B cell (primary cell): ENCODE data around the gene STXBP6. TPM values are rescaled to one million over a fixed set of nuclear protein-coding genes. Genes with fewer than 3 reads are reported as not detected.

Experiments used
- ATAC-seq: fragments of 200-7000 bp; cut with Tn5 transposase; one replicate; pipeline ENCODE4 v1.10.0; 2021; ENCODE audit warnings: low read depth, mild to moderate bottlenecking, moderate number of reproducible peaks, moderate library complexity
- CTCF ChIA-PET: fragments of 350-600 bp; sonication (Branson Sonifier 250); formaldehyde crosslinking; loops from one replicate; lab custom pipeline; 2021; ENCODE audit warnings: antibody characterized with exemption, inconsistent platforms; lab: Charles Lee
- POLR2A ChIA-PET: fragments of 350-600 bp; sonication (Branson Sonifier 250); formaldehyde crosslinking; loops from one replicate; lab custom pipeline; 2021; ENCODE audit warnings: antibody characterized with exemption; lab: Charles Lee
- DNase-seq: peaks from one replicate; pipeline ENCODE4 v3.0.0; 2013
- H2AFZ ChIP-seq: 2 replicates; pipeline ENCODE4 v1.6.1; 2012; ENCODE audit warnings: mild to moderate bottlenecking, low read depth, low read length; ENCODE audit not compliant: insufficient read depth, poor library complexity, severe bottlenecking
- H3K27ac ChIP-seq, 2 donors: 1 replicate in 1 of 2; 2 replicates in 1 of 2; pipeline ENCODE4 v1.5.1; 2012 to 2013; ENCODE audit warnings: low read length in 2 of 2, mild to moderate bottlenecking in 2 of 2, moderate library complexity in 1 of 2
- H3K27me3 ChIP-seq, 4 experiments: fragments of 200-600 bp in 1 of 4; sonication (generic) in 1 of 4; replicated peaks in 1 of 4; 1 replicate in 2 of 4; 2 replicates in 2 of 4; pipeline versions ENCODE4 v1.6.1 to v1.7.0; 2013 to 2016; ENCODE audit warnings: low read length in 3 of 4, mild to moderate bottlenecking in 2 of 4, mixed read lengths in 1 of 4, moderate library complexity in 1 of 4; ENCODE audit not compliant: insufficient read depth in 4 of 4, control insufficient read depth in 3 of 4; ENCODE audit errors: control extremely low read depth in 1 of 4
- H3K36me3 ChIP-seq, 2 experiments: replicated peaks in 1 of 2; 1 replicate in 1 of 2; 2 replicates in 1 of 2; pipeline versions ENCODE4 v1.6.1 to v1.7.1; 2013; ENCODE audit warnings: low read length in 1 of 2; ENCODE audit not compliant: insufficient read depth in 2 of 2, control insufficient read depth in 1 of 2; ENCODE audit errors: control extremely low read depth in 1 of 2, extremely low read depth in 1 of 2
- H3K4me1 ChIP-seq, 2 donors: fragments of 200-600 bp in 1 of 2; sonication (generic) in 1 of 2; 1 replicate in 1 of 2; 2 replicates in 1 of 2; pipeline versions ENCODE4 v1.5.1 to v1.6.1; 2013 to 2017; ENCODE audit warnings: low read length in 2 of 2; ENCODE audit not compliant: control insufficient read depth in 2 of 2, insufficient read depth in 2 of 2
- H3K4me2 ChIP-seq: replicated peaks from 2 replicates; pipeline ENCODE3; 2012; ENCODE audit warnings: mild to moderate bottlenecking, low read depth, low read length; ENCODE audit not compliant: poor library complexity, severe bottlenecking
- H3K4me3 ChIP-seq, 5 experiments: fragments of 200-600 bp in 1 of 5; sonication (generic) in 1 of 5; 1 replicate in 3 of 5; 2 replicates in 2 of 5; pipeline versions ENCODE4 v1.5.1 to v1.7.0; 2011 to 2016; ENCODE audit warnings: low read length in 4 of 5, mild to moderate bottlenecking in 4 of 5, low read depth in 2 of 5, control low read depth in 1 of 5, moderate library complexity in 1 of 5; ENCODE audit not compliant: insufficient read depth in 1 of 5; ENCODE audit errors: control extremely low read depth in 1 of 5, extremely low read depth in 1 of 5
- H3K79me2 ChIP-seq: fragments of 200-600 bp; sonication (generic); one replicate; pipeline ENCODE4 v1.6.0; 2016; ENCODE audit warnings: low read length; ENCODE audit not compliant: control insufficient read depth, insufficient read depth
- H3K9ac ChIP-seq: fragments of 200-600 bp; sonication (generic); 2 replicates; pipeline ENCODE4 v1.6.1; 2017; ENCODE audit warnings: mild to moderate bottlenecking, low read length, moderate library complexity
- H3K9me3 ChIP-seq, 3 donors: one replicate each; pipeline versions ENCODE4 v1.6.1 to v1.7.1; 2013; ENCODE audit warnings: low read length in 2 of 3; ENCODE audit not compliant: control insufficient read depth in 2 of 3, insufficient read depth in 1 of 3; ENCODE audit errors: control extremely low read depth in 1 of 3
- H4K20me1 ChIP-seq: 2 replicates; pipeline ENCODE4 v1.6.0; 2012; ENCODE audit warnings: mild to moderate bottlenecking, low read length; ENCODE audit not compliant: insufficient read depth, control insufficient read depth, poor library complexity, severe bottlenecking
- H3K27ac Mint-ChIP-seq: one replicate; pipeline ENCODE4 v1.8.0; 2021; ENCODE audit warnings: mixed read lengths
- H3K27me3 Mint-ChIP-seq: one replicate; pipeline ENCODE4 v1.8.0; 2021; ENCODE audit warnings: mixed read lengths
- H3K4me1 Mint-ChIP-seq: one replicate; pipeline ENCODE4 v1.8.0; 2021; ENCODE audit warnings: mixed read lengths
- H3K4me3 Mint-ChIP-seq: one replicate; pipeline ENCODE4 v1.8.0; 2021; ENCODE audit warnings: mixed read lengths
- H3K9me3 Mint-ChIP-seq: one replicate; pipeline ENCODE4 v1.8.0; 2022; ENCODE audit warnings: mixed read lengths; ENCODE audit not compliant: insufficient read depth
- EZH2 ChIP-seq: IDR thresholded peaks from 2 replicates; pipeline ENCODE4 v1.6.1; 2012; ENCODE audit warnings: borderline replicate concordance, low read depth, mild to moderate bottlenecking, moderate library complexity, low read length; ENCODE audit not compliant: insufficient read depth, poor library complexity, severe bottlenecking
- WGBS: methylation state at CpG from one replicate; pipeline ENCODE4 v1.1.5; 2013; ENCODE audit warnings: missing lambda C conversion rate; ENCODE audit not compliant: insufficient coverage; 5-methylcytosine and 5-hydroxymethylcytosine counted together
- intact Hi-C: fragments of 100-400 bp; cut with micrococcal nuclease; formaldehyde crosslinking; loops from one replicate; pipeline ENCODE4 v1.10.0; 2022
- polyA plus RNA-seq: library from polyadenylated mRNA; depleted of rRNA; stranded (reverse); fragments of >200 nt; gene quantifications from 2 replicates; pipeline ENCODE4 v1.2.3, GENCODE V29; 2012
- total RNA-seq, 2 donors: library from RNA; stranded (reverse); fragments of 120-200 nt in 1 of 2; gene quantifications; 1 replicate in 1 of 2; 2 replicates in 1 of 2; pipeline versions ENCODE4 v1.2.3 to v1.2.4, GENCODE V29; 2013 to 2022
- TF ChIP-seq, protein P1 (sequence below): fragments of 200-600 bp; IDR thresholded peaks from one replicate; pipeline ENCODE4 v1.8.0; 2022; ENCODE audit warnings: antibody characterized with exemption, mild to moderate bottlenecking

STXBP6 gene
- total and polyA plus RNA-seq, 2 donors (not counting 1 experiment from before 2014, with no cell fraction given), result 0.01 TPM; not detected in 1

DNA sequence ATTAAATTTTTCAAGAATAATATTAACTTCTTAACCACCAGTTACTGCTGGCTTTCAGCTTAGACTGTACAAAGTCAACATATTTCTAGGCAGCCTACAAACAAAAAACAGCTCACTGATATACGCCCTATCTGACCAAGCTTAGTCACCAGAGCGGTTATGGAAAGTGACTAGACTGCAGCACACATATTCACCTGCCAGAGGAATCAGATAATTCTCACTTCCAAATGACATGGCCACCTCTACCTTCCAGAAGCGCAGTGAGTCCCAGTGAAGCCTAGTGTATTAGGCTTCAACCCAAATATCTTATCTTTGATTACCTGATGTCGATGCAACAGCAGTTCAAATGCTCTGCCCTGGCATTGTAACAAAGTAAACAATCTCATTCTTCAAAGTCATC, 8.5 kb downstream of the STXBP6 start:
- WGBS, result 93% methylated on average over 4 of the region's 4 CpGs
- CTCF ChIA-PET, result no interaction called here

DNA sequence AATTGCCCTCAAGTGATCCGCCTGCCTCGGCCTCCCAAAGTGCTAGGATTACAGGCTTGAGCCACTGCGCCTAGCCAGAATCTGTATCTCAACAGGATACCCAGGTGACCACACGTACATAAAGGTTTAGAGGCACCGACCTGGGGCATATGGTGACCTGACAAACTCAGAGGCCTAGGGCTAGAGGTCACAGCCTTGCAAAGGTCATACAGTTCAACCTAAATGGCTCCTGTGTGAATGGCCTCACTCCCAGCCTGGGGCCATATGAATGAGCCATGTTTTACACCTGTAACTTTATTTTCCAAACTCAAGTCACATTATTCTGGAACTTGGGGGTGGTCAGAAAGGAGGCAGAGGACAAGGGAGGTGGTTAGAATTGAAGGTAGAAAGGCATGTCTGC, 10.0 kb downstream of the STXBP6 start:
- Histone ChIP-seq H3K36me3 (no peaks in the 10 kb centered on the region), H3K27ac (no peak overlapping the region), H3K4me3 (no peak overlapping the region), H3K9ac (no peak overlapping the region), H4K20me1 (no peaks in the 10 kb centered on the region), H2AFZ (no peak overlapping the region), H3K4me2 (no peak overlapping the region), H3K4me1 (no peaks in the 10 kb centered on the region), H3K79me2 (no peaks in the 10 kb centered on the region), H3K9me3 (no peaks in the 10 kb centered on the region), H3K27me3 (no peaks in the 10 kb centered on the region)
- intact Hi-C loops, result no loop called here
- Mint-ChIP-seq H3K9me3 (peaks cover 3% of the 10 kb centered on the region), H3K4me3 (no peak overlapping the region), H3K27me3 (peaks cover 20% of the 10 kb centered on the region), H3K27ac (no peak overlapping the region), H3K4me1 (no peaks in the 10 kb centered on the region)
- ChIA-PET POLR2A (no interaction called here), CTCF (no interaction called here)
- TF ChIP-seq, protein P1, sequence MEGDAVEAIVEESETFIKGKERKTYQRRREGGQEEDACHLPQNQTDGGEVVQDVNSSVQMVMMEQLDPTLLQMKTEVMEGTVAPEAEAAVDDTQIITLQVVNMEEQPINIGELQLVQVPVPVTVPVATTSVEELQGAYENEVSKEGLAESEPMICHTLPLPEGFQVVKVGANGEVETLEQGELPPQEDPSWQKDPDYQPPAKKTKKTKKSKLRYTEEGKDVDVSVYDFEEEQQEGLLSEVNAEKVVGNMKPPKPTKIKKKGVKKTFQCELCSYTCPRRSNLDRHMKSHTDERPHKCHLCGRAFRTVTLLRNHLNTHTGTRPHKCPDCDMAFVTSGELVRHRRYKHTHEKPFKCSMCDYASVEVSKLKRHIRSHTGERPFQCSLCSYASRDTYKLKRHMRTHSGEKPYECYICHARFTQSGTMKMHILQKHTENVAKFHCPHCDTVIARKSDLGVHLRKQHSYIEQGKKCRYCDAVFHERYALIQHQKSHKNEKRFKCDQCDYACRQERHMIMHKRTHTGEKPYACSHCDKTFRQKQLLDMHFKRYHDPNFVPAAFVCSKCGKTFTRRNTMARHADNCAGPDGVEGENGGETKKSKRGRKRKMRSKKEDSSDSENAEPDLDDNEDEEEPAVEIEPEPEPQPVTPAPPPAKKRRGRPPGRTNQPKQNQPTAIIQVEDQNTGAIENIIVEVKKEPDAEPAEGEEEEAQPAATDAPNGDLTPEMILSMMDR, result no peak
- no peak for TF ChIP-seq EZH2
- DNase-seq (no peak), ATAC-seq (no peak)
- WGBS, result 96% methylated on average over 5 of the region's 5 CpGs

More for the DNA sequence above, 8.5 kb downstream of the STXBP6 start:
- Mint-ChIP-seq H3K9me3 (peaks cover 3% of the 10 kb centered on the region), H3K4me1 (no peaks in the 10 kb centered on the region), H3K4me3 (no peak overlapping the region), H3K27ac (no peak overlapping the region), H3K27me3 (peaks cover 30% of the 10 kb centered on the region)
- ATAC-seq, result no peak
- Histone ChIP-seq H3K4me1 (no peaks in the 10 kb centered on the region), H3K4me3 (no peak overlapping the region), H2AFZ (no peak overlapping the region), H3K27ac (no peak overlapping the region), H3K9ac (no peak overlapping the region), H4K20me1 (no peaks in the 10 kb centered on the region), H3K4me2 (no peak overlapping the region), H3K9me3 (no peaks in the 10 kb centered on the region), H3K27me3 (no peaks in the 10 kb centered on the region), H3K79me2 (no peaks in the 10 kb centered on the region), H3K36me3 (no peaks in the 10 kb centered on the region)
- TF ChIP-seq EZH2, result no peak
- TF ChIP-seq, protein P1, result no peak
- intact Hi-C loops, result no loop called here
- no peak for DNase-seq
- POLR2A ChIA-PET, result no interaction called here
